Rectal smooth muscle tissue (tissue), 1 donor: Measurements from ENCODE around the gene RAB14.
"Not testable (repeated sequence)": the region's sequence is repeated elsewhere in the genome, so short reads cannot be mapped to it uniquely, and the experiment has no call there.

Experiments
- H3K27ac ChIP-seq: one replicate; pipeline ENCODE4 v1.7.0; 2013; ENCODE audit warnings: low read depth, low read length, inconsistent platforms
- H3K27me3 ChIP-seq: one replicate; pipeline ENCODE4 v1.7.0; 2013; ENCODE audit warnings: low read length; ENCODE audit not compliant: control insufficient read depth, insufficient read depth
- H3K36me3 ChIP-seq: one replicate; pipeline ENCODE4 v1.7.0; 2013; ENCODE audit warnings: low read length; ENCODE audit not compliant: control insufficient read depth, insufficient read depth
- H3K4me1 ChIP-seq: one replicate; pipeline ENCODE4 v1.7.0; 2013; ENCODE audit warnings: low read length; ENCODE audit not compliant: control insufficient read depth, insufficient read depth
- H3K4me3 ChIP-seq: one replicate; pipeline ENCODE4 v1.7.0; 2013; ENCODE audit warnings: low read length
- H3K9ac ChIP-seq: one replicate; pipeline ENCODE4 v1.7.0; 2013; ENCODE audit warnings: low read length

Gene RAB14

DNA sequence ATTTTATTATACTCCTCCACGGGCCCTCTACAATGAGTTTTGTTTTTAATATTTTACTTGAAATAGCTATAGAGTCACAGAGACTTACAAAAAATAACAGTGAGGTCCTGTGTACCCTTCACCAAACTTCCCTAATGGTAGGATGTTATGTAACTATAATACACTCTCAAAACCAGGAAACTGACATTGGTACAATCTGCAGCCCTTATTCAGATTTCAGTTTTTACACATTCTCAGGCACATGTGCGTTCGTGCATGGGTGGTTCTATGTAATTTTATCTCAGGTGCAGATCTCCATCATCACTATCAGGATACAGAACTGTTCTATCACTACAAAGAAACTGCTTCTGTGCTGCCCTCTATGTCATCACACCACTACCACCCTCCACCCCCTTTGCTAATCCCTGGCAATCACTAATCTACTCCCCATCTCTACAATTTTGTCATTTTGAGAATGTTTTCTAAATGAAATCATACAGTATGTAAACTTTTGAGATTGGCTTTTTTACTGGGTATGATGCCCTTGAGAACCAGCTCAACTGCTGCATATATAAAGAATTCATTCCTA, 16.4 kb downstream of the RAB14 start:
- Histone ChIP-seq H3K4me3 (no peak overlapping the region), H3K9ac (no peak overlapping the region), H3K27me3 (no peaks in the 10 kb centered on the region), H3K4me1 (peaks cover 4% of the 10 kb centered on the region), H3K36me3 (peaks cover 11% of the 10 kb centered on the region), H3K27ac (no peak overlapping the region)

DNA sequence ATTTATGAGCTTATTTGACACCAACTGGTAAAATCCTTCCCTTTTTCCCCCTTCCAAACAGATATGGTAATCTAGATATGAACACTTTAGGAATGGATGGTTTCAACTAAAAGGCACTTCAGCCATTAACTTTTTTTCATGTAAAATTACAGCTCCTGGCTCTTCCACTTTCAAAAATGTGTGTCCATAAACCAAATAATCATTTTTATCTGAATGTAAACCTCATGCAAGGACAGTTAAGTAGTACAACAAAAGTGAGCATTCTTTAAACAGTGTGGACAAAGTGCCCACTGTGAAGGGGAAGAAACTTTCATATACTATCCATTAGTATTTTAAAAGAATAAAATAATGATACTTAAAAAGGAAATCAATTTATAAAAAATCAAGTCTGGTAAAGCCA, 17.2 kb downstream of the RAB14 start:
- Histone ChIP-seq H3K36me3 (peaks cover 11% of the 10 kb centered on the region), H3K9ac (no peak overlapping the region), H3K4me1 (peaks cover 4% of the 10 kb centered on the region), H3K4me3 (no peak overlapping the region), H3K27me3 (no peaks in the 10 kb centered on the region), H3K27ac (no peak overlapping the region)

DNA sequence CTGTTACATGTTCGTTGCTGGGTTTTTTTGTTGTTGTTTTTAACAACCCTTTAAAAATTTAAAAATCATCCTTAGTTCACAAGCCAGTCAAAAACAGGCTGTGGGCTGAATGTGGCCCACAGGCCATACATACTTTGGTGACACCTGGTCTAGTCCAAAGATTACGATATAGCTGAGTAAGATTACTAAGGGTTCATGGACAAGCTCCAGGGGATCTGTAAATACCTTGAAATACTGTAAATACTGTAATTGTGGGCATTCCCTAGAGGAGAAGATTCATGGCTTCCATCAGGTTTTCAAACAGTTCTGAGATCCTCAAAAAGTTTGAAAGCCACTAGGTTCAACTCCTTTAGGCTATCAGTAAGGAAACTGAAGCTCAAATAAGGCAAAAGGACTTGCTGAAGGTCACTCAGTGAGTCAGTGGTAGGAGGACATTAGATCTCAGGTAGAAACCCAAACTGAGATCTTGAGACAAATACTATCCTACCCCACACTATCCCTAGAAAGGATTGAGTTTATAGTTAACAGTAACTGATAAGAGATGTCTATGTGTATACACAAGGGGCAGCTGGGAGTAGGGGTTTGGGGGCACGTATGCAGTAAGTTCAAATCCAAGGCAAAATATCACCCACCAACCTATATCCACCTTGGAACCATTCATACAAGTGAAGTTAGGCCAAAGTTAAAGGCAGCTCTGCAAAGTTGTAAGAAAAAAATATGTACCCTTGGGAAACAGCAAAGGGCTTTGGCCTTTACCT, 17.8 kb downstream of the RAB14 start:
- Histone ChIP-seq H3K27ac (no peak overlapping the region), H3K4me3 (no peak overlapping the region), H3K27me3 (no peaks in the 10 kb centered on the region), H3K9ac (no peak overlapping the region), H3K36me3 (peaks cover 11% of the 10 kb centered on the region), H3K4me1 (peaks cover 4% of the 10 kb centered on the region)

DNA sequence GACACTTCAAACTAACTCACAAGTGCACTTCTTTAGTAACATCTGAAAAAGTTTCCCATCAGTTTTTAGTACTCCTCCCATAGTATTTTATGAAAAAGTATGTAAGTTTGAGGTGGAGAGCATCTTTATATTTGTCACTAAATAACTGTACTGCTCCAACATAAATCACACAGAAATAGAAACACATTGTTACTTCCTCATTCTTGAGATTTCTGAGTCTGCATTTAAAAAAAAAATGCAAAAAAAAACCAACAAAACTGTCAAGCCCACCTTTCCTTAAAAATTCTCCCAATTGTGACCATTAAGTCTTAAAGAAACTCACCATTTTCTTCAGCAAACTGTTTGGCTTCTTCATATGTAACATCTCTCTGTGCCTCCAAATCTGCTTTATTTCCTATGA, 18.7 kb downstream of the RAB14 start:
- H3K4me3 ChIP-seq: no peak overlapping the region
- no peak overlapping the region for H3K27ac ChIP-seq
- H3K9ac ChIP-seq: no peak overlapping the region
- peaks cover 2% of the 10 kb centered on the region for H3K4me1 ChIP-seq
- no peaks in the 10 kb centered on the region for H3K27me3 ChIP-seq
- peaks cover 11% of the 10 kb centered on the region for H3K36me3 ChIP-seq

DNA sequence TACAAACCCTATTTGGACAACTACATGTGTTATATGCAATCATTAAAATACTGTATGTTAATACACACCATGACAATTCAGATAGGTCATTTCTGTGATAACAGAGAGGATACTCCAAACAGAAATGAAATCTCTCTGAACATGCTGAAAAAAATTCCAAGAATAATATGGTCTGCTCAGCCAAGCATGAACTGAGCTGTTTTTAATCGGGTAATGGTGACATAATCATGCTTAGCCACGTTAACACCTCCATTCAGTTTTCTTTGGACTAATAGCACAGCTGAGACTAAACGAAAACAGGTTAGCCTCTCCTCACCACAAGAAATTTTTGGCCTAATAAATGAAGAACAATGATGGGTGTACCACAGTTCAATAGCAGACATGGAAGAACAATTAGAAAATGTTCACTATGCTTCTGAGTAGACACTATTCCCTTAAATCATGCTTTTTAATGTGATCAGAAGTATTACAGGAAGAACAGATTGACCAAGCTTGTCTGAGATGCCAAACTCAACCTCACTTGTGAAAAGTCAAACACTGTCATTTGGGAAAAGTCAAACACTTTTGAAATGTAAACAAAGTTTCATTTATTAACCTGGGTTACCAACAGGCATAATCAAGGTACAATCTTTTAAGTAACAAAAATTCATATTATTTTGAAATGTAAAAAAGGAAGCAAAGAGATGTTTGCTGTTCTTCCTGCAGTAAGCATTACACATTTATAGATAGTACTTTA, 19.4 kb downstream of the RAB14 start:
- no peaks in the 10 kb centered on the region for H3K27me3 ChIP-seq
- peaks cover 11% of the 10 kb centered on the region for H3K36me3 ChIP-seq
- H3K9ac ChIP-seq: no peak overlapping the region
- no peak overlapping the region for H3K4me3 ChIP-seq
- no peaks in the 10 kb centered on the region for H3K4me1 ChIP-seq
- H3K27ac ChIP-seq: no peak overlapping the region

DNA sequence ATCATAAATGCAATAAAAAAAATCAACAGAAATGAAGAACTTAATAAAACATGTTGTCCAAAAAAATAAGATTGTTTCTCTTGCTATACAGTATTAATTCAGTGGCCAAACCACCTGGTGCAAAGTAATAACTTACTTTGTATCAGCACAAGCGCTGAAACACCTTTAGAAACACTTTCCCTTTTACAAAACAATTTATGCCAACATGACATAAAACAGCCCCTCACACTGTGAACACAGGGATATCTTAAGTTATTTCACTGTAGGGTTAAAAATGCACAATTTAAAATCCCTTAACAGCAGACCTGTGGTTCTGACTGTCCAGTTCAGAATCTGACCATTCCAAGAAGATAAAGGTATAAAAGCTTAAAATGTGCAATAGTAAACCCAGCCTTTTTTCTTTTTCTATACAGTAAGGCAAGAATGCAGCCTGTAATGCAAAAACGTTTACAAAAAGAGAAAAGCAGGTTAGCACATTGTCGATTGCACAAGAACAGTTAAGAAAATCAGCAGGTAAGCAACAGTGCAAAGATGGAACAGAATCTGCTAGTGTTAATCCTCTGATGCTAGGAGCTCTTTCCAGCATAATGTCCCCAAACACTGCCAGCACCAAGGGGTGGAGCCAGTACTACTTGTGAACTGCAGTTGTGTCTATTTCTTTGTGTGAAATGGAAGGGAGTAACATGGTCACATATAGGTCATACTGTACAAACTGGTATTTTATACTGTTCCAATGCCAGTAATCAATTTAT, 21.6 kb downstream of the RAB14 start:
- Histone ChIP-seq H3K27me3 (no peaks in the 10 kb centered on the region), H3K4me3 (no peak overlapping the region), H3K27ac (no peak overlapping the region), H3K4me1 (no peaks in the 10 kb centered on the region), H3K9ac (no peak overlapping the region), H3K36me3 (peaks cover 7% of the 10 kb centered on the region)

DNA sequence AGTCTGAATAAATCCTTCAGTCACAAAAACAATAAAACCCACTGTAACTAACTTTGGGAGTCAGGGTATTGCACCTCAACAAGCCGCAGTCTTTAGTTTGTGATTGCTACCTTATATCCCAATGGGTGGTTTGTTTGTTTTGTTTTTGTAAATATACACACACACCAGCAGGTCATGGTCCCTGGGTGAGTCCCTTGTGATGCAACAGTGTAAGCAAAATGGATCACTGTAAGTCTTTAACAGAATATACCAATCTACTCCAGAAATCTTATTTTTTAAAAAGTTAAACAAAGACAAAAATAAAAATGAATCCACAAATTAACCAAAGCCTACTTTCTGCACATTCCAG, 22.3 kb downstream of the RAB14 start:
- H3K4me3 ChIP-seq, H3K27ac ChIP-seq, H3K9ac ChIP-seq, H3K4me1 ChIP-seq, H3K36me3 ChIP-seq, H3K27me3 ChIP-seq: not testable (repeated sequence)

DNA sequence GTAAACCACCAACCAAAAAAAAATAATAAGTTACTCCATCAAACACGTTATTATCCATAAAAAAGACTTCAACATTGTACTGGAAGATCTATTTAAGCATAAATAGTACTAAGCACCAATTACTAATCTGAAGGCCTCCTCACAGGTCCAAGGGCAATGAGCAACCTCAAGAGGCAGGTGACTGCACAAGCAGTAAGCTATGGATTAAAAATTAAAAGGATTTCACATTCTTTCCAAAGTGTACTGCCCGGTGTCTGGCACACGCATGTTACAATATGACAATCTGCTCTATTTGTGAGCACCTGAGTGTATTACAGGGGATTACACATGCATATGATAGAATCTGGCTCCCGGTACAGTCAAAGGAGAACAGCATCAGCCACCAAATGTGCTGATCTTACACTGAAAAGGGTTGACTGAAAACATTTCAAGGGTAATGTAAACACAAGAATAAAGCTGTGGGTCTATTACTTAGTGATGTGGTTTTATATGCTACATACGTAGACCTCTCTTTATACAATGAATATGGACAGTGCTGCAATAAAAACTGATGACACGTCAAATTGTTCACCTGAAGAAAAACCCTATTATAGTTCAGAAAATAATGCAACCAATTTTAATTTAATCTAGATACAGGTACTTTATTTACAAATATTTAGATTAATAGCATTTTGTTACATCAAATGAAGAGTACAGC, 22.8 kb downstream of the RAB14 start:
- no peak overlapping the region for H3K27ac ChIP-seq
- H3K4me1 ChIP-seq: no peaks in the 10 kb centered on the region
- H3K9ac ChIP-seq: no peak overlapping the region
- no peaks in the 10 kb centered on the region for H3K27me3 ChIP-seq
- peaks cover 8% of the 10 kb centered on the region for H3K36me3 ChIP-seq
- no peak overlapping the region for H3K4me3 ChIP-seq

DNA sequence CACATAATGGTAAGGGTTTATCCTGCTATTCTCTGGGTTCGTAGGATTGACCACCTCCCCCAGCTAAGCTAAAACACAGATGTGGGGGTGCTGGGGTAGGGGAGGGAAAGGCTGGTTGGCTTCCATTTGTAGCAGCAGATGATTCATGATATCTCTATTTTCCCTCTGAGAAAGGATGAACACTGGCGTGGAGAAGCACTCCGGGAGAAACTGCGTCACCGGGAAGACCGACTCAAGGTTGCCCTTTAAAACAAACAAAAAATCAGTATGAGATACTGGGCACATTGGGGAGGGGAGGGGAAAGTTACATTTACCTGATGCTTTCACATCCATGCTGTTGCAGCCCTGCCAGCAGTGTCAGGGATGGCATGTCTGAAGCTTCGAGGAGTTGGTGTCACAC, 28.2 kb downstream of the RAB14 start:
- H3K4me3 ChIP-seq: no peak overlapping the region
- H3K36me3 ChIP-seq: peaks cover 9% of the 10 kb centered on the region
- no peaks in the 10 kb centered on the region for H3K4me1 ChIP-seq
- H3K9ac ChIP-seq: no peak overlapping the region
- no peak overlapping the region for H3K27ac ChIP-seq
- no peaks in the 10 kb centered on the region for H3K27me3 ChIP-seq

DNA sequence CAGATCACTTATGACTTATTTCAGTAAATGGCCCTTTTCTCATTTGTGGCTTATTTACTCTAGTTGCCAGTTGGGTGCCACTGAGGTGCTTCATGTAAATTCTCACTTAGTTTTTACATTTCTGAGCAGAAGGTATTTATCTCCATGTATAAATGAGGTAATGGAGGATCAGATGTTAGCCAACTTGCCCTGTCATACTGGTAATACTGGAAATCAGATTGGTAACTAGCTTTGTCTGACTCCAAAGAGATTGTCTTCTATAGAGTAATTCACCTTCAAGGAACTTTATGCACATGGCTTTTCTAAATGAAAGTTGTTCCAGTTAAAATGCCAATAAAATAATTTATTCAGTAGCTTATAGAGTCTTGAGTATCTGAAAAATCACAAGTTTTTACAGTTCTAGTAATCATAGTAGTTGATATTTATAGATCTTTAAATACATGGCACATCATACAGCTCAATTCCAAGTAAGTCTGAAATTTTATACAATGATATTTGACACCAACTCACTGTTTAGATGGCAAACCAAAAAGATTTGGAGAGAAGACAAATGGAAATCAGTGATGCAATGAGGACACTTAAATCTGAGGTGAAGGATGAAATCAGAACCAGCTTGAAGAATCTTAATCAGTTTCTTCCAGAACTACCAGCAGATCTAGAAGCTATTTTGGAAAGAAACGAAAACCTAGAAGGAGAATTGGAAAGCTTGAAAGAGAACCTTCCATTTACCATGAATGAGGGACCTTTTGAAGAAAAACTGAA, 28.8 kb downstream of the RAB14 start:
- peaks cover 9% of the 10 kb centered on the region for H3K36me3 ChIP-seq
- no peaks in the 10 kb centered on the region for H3K4me1 ChIP-seq
- H3K27ac ChIP-seq: no peak overlapping the region
- H3K9ac ChIP-seq: no peak overlapping the region
- no peak overlapping the region for H3K4me3 ChIP-seq
- H3K27me3 ChIP-seq: no peaks in the 10 kb centered on the region

DNA sequence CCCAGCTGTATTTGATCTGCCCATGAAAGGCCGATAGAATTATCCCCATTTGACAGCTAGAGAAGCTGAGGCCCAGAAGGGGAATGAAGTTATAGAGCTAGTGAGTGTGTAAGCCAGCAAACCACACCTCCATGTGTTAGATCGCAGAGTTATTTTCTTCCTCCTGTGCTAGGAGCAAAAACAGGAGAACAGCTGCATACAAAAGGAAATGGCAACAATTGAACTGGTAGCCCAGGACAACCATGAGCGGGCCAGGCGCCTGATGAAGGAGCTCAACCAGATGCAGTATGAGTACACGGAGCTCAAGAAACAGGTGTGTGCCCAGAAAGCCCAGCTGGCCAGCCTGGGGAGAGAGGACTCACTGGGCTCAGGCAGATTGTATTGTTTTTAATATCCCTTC, 30.4 kb downstream of the RAB14 start:
- Histone ChIP-seq H3K9ac (no peak overlapping the region), H3K36me3 (peaks cover 9% of the 10 kb centered on the region), H3K4me1 (no peaks in the 10 kb centered on the region), H3K4me3 (no peak overlapping the region), H3K27me3 (no peaks in the 10 kb centered on the region), H3K27ac (no peak overlapping the region)
